HG02678 (cell line): ENCODE measurements around the gene C3orf49.

ENCODE experiments used
- ATAC-seq: cut with Tn5 transposase; IDR thresholded peaks from one replicate; pipeline ENCODE4 v1.9.1; 2021; ENCODE audit warnings: mild to moderate bottlenecking, moderate library complexity; ENCODE audit not compliant: unreplicated experiment

The C3orf49 gene

GRCh38 chr3:63878394-63879060 lies 59.4 kb downstream of the C3orf49 start:
- ATAC-seq, result no peak

- no peak for ATAC-seq
Observed at GRCh38 chr3:63880653-63881052, 61.6 kb downstream of the C3orf49 start.

GRCh38 chr3:63886858-63887257 lies 67.8 kb downstream of the C3orf49 start:
- ATAC-seq, result no peak

GRCh38 chr3:63891518-63891917 lies 72.4 kb downstream of the C3orf49 start:
- ATAC-seq, result no peak

- no peak for ATAC-seq
Observed at GRCh38 chr3:63892773-63893352, 73.8 kb downstream of the C3orf49 start.

GRCh38 chr3:63895422-63896189 lies 76.5 kb downstream of the C3orf49 start:
- ATAC-seq, result no peak

- peak; percentile 75 for ATAC-seq
Observed at GRCh38 chr3:63896332-63897030, 77.4 kb downstream of the C3orf49 start.
